ENCODE results near the gene C14orf119.
"Not testable (repeated sequence)": the region's sequence is repeated elsewhere in the genome, so short reads cannot be mapped to it uniquely, and the experiment has no call there.

C14orf119 gene

DNA sequence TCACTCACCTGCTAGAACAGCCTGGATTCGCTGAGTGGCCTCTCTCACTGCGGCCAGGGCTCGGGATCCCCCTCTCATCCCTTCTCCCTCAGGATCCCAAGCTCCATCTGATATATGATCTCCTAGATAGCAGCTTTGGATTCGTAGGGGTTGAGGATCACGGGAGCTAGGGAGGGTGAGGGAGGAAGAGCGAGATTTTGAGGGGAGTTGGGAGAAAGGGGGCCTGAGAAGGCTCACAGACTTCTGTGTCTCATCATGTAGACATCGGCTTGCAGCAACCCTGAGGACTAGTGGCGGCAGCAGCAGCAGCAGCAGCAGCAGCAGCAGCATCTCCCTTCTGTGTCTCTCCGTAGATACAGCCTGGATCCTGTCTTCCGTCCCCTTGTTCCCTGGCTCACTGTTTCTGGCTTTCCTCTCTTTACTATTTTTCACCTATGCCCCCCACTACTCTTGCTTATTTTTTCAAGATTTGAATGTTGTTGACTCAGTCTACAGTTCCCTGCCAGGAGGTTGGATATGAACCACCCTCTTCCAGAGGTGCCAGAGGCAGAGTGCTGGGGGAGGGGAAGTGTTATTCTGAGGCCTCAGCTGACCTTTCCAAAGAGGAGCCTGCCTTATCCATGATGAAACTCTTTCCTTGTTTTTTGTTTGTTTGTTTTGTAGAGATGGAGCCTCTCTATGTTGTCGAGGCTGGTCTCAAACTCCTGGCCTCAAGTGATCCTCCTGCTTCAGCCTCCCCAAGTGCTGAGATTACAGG is 9.5 kb downstream of the C14orf119 start, which contains the start of gene CIROP:
TSS of gene CIROP (minus strand) at position 399 of the 757 bp plus-strand sequence. CDS start at position 330, 69 bp downstream.
- DNase-seq (ENCODE audit: extremely low read depth, low read depth): no peak
- TF ChIP-seq, protein P1, sequence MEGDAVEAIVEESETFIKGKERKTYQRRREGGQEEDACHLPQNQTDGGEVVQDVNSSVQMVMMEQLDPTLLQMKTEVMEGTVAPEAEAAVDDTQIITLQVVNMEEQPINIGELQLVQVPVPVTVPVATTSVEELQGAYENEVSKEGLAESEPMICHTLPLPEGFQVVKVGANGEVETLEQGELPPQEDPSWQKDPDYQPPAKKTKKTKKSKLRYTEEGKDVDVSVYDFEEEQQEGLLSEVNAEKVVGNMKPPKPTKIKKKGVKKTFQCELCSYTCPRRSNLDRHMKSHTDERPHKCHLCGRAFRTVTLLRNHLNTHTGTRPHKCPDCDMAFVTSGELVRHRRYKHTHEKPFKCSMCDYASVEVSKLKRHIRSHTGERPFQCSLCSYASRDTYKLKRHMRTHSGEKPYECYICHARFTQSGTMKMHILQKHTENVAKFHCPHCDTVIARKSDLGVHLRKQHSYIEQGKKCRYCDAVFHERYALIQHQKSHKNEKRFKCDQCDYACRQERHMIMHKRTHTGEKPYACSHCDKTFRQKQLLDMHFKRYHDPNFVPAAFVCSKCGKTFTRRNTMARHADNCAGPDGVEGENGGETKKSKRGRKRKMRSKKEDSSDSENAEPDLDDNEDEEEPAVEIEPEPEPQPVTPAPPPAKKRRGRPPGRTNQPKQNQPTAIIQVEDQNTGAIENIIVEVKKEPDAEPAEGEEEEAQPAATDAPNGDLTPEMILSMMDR (IDR thresholded peaks at IDR 0.05; ENCODE audit: low read depth, low read length): no peak

- no peak for DNase-seq (ENCODE audit: extremely low read depth, low read depth)
- TF ChIP-seq, protein P1 (IDR thresholded peaks at IDR 0.05; ENCODE audit: low read depth, low read length): no peak
Measured at GRCh38 chr14:23105348-23105824, 10.1 kb downstream of the C14orf119 start.

DNA sequence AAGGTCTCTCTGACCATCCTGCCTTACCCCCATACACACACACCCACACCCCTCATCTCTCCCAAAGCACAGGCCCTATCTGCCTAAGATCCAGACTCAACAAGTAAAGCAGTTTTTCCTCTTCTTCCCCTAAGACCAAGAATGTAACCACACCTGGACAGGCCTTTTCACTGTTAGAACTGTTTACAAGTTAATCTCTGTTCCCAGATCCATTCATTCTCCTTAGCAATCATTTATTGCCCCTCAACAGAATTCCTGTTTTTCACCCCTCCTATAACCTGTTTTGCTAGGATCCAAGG is 11.4 kb downstream of the C14orf119 start:
- TF ChIP-seq, protein P1 (IDR thresholded peaks at IDR 0.05; ENCODE audit: low read depth, low read length): no peak
- DNase-seq (ENCODE audit: extremely low read depth, low read depth): no peak

DNA sequence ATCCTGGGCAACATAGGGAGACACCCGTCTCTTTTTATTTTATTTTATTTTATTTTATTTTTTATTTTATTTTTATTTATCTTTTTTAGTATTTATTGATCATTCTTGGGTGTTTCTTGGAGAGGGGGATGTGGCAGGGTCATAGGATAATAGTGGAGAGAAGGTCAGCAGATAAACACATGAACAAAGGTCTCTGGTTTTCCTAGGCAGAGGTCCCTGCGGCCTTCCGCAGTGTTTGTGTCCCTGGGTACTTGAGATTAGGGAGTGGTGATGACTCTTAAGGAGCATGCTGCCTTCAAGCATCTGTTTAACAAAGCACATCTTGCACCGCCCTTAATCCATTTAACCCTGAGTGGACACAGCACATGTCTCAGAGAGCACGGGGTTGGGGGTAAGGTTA is 12.3 kb downstream of the C14orf119 start:
- not testable (repeated sequence) for DNase-seq (ENCODE audit: extremely low read depth, low read depth)

DNA sequence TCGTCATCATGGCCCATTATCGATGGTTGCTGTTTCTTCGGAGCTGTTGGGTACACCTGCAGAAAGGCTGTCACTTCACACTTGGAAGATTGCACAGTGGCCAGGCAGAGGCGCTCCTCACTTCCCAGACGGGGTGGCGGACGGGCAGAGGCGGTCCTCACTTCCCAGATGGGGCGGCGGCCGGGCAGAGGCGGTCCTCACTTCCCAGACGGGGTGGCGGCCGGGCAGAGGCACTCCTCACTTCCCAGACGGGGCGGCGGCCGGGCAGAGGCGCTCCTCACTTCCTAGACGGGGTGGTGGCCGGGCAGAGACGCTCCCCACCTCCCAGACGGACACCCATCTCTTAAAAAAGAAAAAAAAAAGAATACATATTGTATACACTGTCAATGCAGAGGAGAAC is 12.9 kb downstream of the C14orf119 start:
- not testable (repeated sequence) for DNase-seq (ENCODE audit: extremely low read depth, low read depth)

GRCh38 chr14:23109769-23110168 is 14.5 kb downstream of the C14orf119 start:
- no peak for DNase-seq (ENCODE audit: extremely low read depth, low read depth)
- TF ChIP-seq, protein P1 (IDR thresholded peaks at IDR 0.05; ENCODE audit: low read depth, low read length): no peak

DNA sequence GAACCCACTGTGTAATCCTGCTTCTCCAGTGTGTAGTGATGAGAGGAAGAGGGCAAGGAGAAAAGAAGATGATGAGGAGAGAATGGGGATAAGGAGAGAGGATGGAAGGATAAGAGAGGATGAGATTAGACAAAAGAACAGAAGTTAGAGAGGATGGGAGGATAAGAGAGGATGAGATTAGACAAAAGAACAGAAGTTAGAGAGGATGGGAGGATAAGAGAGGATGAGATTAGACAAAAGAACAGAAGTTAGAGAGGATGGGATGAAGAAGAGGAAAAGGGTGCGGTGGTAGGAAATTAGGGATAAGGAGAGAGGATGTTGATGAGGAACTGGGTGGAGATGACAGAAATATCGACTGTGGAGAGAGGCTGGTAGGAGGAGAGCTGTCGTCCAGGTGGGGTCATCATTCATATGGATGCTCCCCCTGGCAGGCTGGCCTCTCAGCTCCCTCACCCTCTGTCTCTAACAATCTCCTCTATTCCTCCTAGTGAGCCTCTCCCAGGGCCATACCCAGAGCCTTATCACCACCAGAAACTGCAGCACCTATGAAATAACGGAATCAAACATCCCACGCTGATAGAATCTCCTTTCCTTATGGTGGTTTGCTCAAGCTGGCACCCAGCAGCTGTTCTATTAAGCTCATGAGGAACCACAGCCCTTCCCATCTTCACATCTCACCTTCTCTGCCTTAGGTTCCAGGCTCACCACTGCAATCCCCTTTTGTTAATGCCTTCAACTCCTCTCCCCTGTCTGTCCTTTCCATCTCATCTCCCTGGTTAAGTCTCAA is 15.5 kb downstream of the C14orf119 start:
- TF ChIP-seq, protein P1 (IDR thresholded peaks at IDR 0.05; ENCODE audit: low read depth, low read length): no peak

GRCh38 chr14:23112359-23113178 is 17.3 kb downstream of the C14orf119 start:
- TF ChIP-seq, protein P1 (IDR thresholded peaks at IDR 0.05; ENCODE audit: low read depth, low read length): no peak
- DNase-seq (ENCODE audit: extremely low read depth, low read depth): no peak

More for the DNA sequence above, 15.5 kb downstream of the C14orf119 start:
- DNase-seq (ENCODE audit: extremely low read depth, low read depth): no peak
